NCI-H345 treated with DMSO at 0.1 percent for 48 hours (cell line): ENCODE data around the gene APOBEC3C.
"Not testable (repeated sequence)": the region's sequence is repeated elsewhere in the genome, so short reads cannot be mapped to it uniquely, and the experiment has no call there.

Experiments
- DNase-seq: peaks from one replicate; lab custom pipeline; 2025; ENCODE audit not compliant: unreplicated experiment; lab: John Stamatoyannopoulos, UW

Gene APOBEC3C

GRCh38 chr22:39013942-39014722 lies at the start of gene APOBEC3C:
Gene APOBEC3C, plus strand, starts transcription at chr22:39014257. Its CDS starts 106 bp downstream, at chr22:39014363.
- no peak for DNase-seq

- no peak for DNase-seq
Observed at GRCh38 chr22:38964306-38964705, 49.8 kb upstream of the APOBEC3C start.

- no peak for DNase-seq
Observed at GRCh38 chr22:38964989-38965388, 49.1 kb upstream of the APOBEC3C start.

GRCh38 chr22:38965614-38966379 lies 48.3 kb upstream of the APOBEC3C start:
- DNase-seq: no peak

DNA sequence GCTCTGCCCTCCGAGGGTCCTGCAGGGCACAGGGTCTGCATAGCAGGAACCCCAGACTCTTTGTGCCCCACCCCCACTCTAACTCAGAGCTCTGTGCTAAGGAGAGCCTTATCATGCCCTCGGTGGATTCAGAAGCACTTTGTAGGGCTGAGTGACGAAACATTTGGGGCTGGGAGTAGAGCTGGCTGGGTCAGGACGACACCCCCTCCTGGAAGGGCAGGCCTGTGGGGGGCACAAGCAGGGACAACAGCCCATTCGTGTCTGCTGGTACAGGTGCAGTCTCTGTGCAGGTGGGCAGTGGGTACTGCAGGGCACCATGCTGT lies 47.7 kb upstream of the APOBEC3C start:
- DNase-seq: no peak

- DNase-seq: no peak
Observed at GRCh38 chr22:38966942-38967341, 47.1 kb upstream of the APOBEC3C start.

- DNase-seq: no peak
Observed at GRCh38 chr22:38967451-38968450, 46.3 kb upstream of the APOBEC3C start.

- DNase-seq: no peak
Observed at GRCh38 chr22:38968801-38969200, 45.3 kb upstream of the APOBEC3C start.

GRCh38 chr22:38970551-38970950 lies 43.5 kb upstream of the APOBEC3C start:
- no peak for DNase-seq

GRCh38 chr22:38971202-38971601 lies 42.9 kb upstream of the APOBEC3C start:
- DNase-seq: no peak

DNA sequence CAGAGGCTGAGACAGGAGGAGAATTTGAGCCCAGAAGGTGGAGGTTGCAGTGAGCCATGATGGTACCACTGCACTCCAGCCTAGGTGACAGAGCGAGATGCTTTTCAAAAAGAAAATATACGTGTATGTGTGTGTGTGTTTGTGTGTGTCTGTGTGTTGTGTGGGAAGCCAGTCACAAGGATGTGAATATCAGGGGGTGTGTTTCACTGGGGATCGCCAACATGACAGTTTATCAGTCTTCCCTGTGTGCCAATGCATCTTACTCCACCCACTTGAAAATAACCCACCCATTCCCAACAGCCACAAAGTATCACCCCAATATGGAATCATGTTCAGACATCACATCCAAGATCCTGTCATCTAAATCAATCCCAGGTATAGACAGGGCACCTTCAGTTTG lies 42.3 kb upstream of the APOBEC3C start:
- DNase-seq: no peak

GRCh38 chr22:38972558-38972957 lies 41.5 kb upstream of the APOBEC3C start:
- no peak for DNase-seq

GRCh38 chr22:38973289-38974169 lies 40.5 kb upstream of the APOBEC3C start:
- no peak for DNase-seq

DNA sequence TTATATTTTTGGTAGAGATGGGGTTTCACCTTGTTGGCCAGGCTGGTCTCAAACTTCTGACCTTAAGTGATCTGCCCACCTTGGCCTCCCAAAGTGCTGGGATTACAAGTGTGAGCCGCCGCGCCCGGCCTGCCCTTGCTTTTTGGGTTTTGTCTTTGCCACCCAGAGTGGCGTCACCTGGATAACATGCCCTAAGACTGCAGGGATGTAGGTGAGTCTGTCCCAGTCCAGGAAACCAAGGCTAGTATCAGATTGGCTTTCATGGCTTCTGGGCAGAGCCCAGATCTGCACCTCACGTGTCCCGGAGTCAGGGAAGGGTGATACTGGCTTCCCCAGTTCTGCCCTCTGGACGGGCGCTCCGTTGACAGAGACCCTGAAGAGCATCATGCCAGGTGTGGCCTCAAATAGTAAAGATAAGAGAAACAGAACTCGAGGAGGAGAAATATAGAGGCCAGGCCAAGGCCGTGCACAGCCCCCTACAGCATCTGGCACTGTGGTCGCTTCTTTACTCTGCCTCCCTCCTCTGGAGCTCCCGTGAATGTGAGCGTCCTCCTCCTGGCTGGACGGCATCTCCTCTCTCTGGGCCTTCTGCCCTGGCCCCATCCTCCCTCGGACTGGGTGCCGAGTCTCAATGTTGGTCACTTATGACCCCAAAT lies 39.8 kb upstream of the APOBEC3C start:
- DNase-seq: no peak

DNA sequence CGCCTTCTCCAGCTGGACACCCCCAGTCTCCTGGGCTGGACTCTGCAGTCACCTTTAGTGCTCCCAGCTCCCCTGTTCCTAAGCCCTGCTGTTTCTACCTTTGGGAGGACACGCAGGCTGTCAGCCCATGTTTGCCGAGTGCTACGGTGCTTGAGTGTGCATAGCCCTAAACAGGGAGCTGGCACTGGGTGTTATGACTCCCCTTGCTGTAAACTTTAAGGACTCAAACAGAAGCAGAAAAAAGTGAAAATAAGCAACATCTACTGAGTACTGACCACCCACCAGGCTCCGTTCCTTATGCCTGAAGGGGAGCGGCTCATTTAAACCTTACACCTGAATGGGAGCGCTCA lies 39.3 kb upstream of the APOBEC3C start:
- no peak for DNase-seq

- not testable (repeated sequence) for DNase-seq
Observed at GRCh38 chr22:38977289-38977688, 36.8 kb upstream of the APOBEC3C start.

DNA sequence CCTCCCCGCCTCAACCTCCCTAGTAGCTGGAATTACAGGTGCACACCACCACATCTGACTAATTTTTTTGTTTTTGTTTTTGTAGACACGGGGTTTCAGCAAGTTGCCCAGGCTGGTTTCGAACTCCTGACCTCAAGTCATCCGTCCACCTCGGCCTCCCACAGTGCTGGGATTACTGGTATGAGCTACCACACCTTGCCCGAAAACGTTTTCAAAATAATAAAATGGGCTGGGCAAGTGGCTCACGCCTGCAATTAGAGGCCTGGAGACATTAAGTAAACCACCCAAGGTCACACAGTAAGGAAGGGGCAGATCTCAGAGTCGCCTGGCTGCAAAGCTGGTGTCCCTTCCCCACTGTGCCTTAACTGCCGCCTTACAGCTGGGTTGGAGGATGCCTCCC lies 33.5 kb upstream of the APOBEC3C start:
- not testable (repeated sequence) for DNase-seq

DNA sequence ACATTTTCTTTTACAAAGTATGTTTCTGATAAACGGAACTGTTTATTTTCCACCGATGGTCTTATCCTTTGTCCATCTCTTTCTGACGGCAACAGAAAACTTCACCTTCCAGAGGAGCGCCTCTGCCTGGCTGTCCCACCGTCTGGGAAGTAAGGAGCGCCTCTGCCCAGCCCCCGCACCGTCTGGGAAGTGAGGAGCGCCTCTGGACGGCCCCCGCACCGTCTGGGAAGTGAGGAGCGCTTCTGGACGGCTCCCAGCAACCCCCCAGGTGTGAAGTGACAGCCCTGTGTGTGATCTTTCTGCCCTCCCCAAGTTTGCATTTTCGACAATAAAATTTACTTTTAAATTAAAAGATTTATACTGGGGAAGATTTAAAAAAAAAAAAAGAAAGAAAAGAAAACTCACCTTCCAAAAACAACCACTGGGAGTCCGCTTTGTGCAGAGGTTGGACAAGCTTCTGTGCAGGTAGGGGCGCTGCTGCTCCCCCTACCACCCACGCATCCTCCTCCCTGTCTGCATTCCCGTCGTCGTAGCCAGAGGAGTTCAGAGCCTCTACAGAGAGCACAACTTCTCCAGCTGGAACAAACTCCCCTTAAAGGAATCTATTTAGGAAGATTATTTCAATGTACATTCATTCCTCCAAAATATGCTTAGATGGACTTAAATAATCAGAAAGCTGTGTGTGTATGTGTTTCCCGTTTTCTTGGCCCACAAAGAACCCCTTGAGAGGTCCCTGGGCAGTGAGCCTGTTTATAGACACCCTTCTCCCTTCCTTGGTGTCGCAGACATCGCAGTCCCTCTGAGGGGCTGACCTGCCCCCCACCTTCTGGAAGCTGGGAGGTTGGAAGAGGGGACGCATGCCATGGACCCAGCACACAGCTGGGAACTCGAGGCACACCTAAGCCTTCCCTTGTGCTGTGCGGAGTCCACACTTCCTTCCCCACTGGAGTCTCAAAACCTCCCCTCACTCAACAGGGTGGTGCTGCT lies 32.8 kb upstream of the APOBEC3C start:
- DNase-seq: no peak
